B cell (primary cell): Measurements from ENCODE around the gene NDRG2.

Experiments used
- CTCF ChIP-seq: fragments of 200-600 bp; IDR thresholded peaks from one replicate; pipeline ENCODE4 v1.8.0; 2022; ENCODE audit warnings: antibody characterized with exemption, mild to moderate bottlenecking
- EZH2 ChIP-seq: IDR thresholded peaks from 2 replicates; pipeline ENCODE4 v1.6.1; 2012; ENCODE audit warnings: borderline replicate concordance, low read depth, mild to moderate bottlenecking, moderate library complexity, low read length; ENCODE audit not compliant: insufficient read depth, poor library complexity, severe bottlenecking

- TF ChIP-seq CTCF (no peak), EZH2 (no peak)
Observed at GRCh38 chr14:20978687-20979086, 46.2 kb downstream of the NDRG2 start.
